Smooth muscle cell (in vitro differentiated cells): Measurements from ENCODE around the gene NME3. TPM values are rescaled to one million over a fixed set of nuclear protein-coding genes. Genes with fewer than 3 reads are reported as not detected.

Source experiments
- DNase-seq: peaks from one replicate; lab custom pipeline; 2025; ENCODE audit not compliant: unreplicated experiment; lab: John Stamatoyannopoulos, UW
- H2AFZ ChIP-seq: fragments of 200-600 bp; sonication (generic); 2 replicates; pipeline ENCODE4 v1.6.0; 2016; ENCODE audit warnings: antibody characterized with exemption, low read depth, mild to moderate bottlenecking
- H3F3A ChIP-seq: fragments of 200-600 bp; sonication (generic); 2 replicates; pipeline ENCODE4 v1.6.0; 2017; ENCODE audit warnings: antibody characterized with exemption, low read depth
- H3K27ac ChIP-seq: fragments of 200-600 bp; sonication (generic); 2 replicates; pipeline ENCODE4 v1.5.1; 2016; ENCODE audit warnings: low read depth, mild to moderate bottlenecking
- H3K27me3 ChIP-seq: fragments of 200-600 bp; sonication (generic); 2 replicates; pipeline ENCODE4 v1.6.1; 2016; ENCODE audit warnings: low read depth, mild to moderate bottlenecking
- H3K36me3 ChIP-seq: fragments of 200-600 bp; sonication (generic); 2 replicates; pipeline ENCODE4 v1.5.1; 2016; ENCODE audit warnings: low read depth
- H3K4me1 ChIP-seq: fragments of 200-600 bp; sonication (generic); 2 replicates; pipeline ENCODE4 v1.5.1; 2016; ENCODE audit warnings: low read depth
- H3K4me2 ChIP-seq: fragments of 200-600 bp; sonication (generic); 2 replicates; pipeline ENCODE4 v1.6.0; 2016; ENCODE audit warnings: mild to moderate bottlenecking
- H3K4me3 ChIP-seq: fragments of 200-600 bp; sonication (generic); 2 replicates; pipeline ENCODE4 v1.5.1; 2016; ENCODE audit warnings: mild to moderate bottlenecking
- H3K79me2 ChIP-seq: fragments of 200-600 bp; sonication (generic); 2 replicates; pipeline ENCODE4 v1.6.0; 2016; ENCODE audit warnings: low read depth, mild to moderate bottlenecking
- H3K9ac ChIP-seq: fragments of 200-600 bp; sonication (generic); 2 replicates; pipeline ENCODE4 v1.6.0; 2016; ENCODE audit warnings: low read depth
- H3K9me3 ChIP-seq: fragments of 200-600 bp; sonication (generic); replicated peaks from 2 replicates; pipeline ENCODE4 v1.5.1; 2016; ENCODE audit warnings: low read depth
- H4K20me1 ChIP-seq: fragments of 200-600 bp; sonication (generic); 2 replicates; pipeline ENCODE4 v1.6.0; 2016; ENCODE audit warnings: low read depth
- WGBS: methylation state at CpG from one replicate; pipeline ENCODE4 v1.1.7; 2016; ENCODE audit warnings: low lambda C conversion rate; 5-methylcytosine and 5-hydroxymethylcytosine counted together
- polyA plus RNA-seq: library from polyadenylated mRNA; unstranded; fragments of >200 nt; fragmentation: Nextera tagmentation; extraction: Ambion mirVana; gene quantifications from 2 replicates; pipeline ENCODE4 v1.2.1, GENCODE V29; 2016
- total RNA-seq: library from RNA; depleted of rRNA; stranded (reverse); fragments of >200 nt; gene quantifications from 2 replicates; pipeline ENCODE4 v1.2.3, GENCODE V29; 2014
- TF ChIP-seq, protein P1 (sequence below): fragments of 200-600 bp; sonication (generic); IDR thresholded peaks from 2 replicates; pipeline ENCODE4 v1.5.1; 2017; ENCODE audit warnings: borderline replicate concordance, mild to moderate bottlenecking, antibody characterized with exemption; ENCODE audit not compliant: insufficient read depth, poor library complexity, severe bottlenecking

NME3 gene
- total and polyA plus RNA-seq, 2 experiments from 2014 or later = 56.7 to 85.4 TPM

DNA sequence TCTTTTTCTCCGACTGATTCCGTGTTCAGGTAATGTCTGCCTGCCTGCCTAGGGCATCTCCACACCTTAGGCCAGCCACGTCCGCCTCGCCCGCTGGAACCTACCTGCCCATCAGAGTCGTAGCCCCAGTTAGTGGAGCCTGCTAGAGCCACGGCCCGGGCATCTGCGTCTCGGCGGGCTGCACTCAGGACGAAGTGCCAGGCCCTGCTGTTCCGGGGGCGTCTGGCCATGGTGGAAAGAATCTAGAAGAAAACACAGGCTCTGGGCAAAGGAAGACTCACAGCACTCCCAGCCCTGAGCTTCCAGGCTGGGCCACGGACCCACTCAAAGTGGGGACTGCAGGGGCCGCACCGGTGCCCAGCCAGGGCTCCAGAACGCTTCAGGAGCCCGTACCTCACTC is 9.9 kb upstream of the NME3 start:
- H4K20me1 ChIP-seq = peaks cover 43% of the 10 kb centered on the region
- WGBS = 84% methylated on average over 20 of the region's 20 CpGs
- no peak overlapping the region for H3K27ac ChIP-seq
- H3K4me2 ChIP-seq = peak overlapping the region; percentile 99
- H3K27me3 ChIP-seq = no peaks in the 10 kb centered on the region
- H3K79me2 ChIP-seq = peaks cover 32% of the 10 kb centered on the region
- H2AFZ ChIP-seq = no peak overlapping the region
- no peak for DNase-seq
- no peaks in the 10 kb centered on the region for H3K36me3 ChIP-seq
- no peak overlapping the region for H3K9ac ChIP-seq
- H3K9me3 ChIP-seq = no peaks in the 10 kb centered on the region
- H3F3A ChIP-seq = peaks cover 7% of the 10 kb centered on the region
- TF ChIP-seq, protein P1, sequence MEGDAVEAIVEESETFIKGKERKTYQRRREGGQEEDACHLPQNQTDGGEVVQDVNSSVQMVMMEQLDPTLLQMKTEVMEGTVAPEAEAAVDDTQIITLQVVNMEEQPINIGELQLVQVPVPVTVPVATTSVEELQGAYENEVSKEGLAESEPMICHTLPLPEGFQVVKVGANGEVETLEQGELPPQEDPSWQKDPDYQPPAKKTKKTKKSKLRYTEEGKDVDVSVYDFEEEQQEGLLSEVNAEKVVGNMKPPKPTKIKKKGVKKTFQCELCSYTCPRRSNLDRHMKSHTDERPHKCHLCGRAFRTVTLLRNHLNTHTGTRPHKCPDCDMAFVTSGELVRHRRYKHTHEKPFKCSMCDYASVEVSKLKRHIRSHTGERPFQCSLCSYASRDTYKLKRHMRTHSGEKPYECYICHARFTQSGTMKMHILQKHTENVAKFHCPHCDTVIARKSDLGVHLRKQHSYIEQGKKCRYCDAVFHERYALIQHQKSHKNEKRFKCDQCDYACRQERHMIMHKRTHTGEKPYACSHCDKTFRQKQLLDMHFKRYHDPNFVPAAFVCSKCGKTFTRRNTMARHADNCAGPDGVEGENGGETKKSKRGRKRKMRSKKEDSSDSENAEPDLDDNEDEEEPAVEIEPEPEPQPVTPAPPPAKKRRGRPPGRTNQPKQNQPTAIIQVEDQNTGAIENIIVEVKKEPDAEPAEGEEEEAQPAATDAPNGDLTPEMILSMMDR = no peak
- peaks cover 4% of the 10 kb centered on the region for H3K4me1 ChIP-seq
- peak overlapping the region; percentile 92 for H3K4me3 ChIP-seq

DNA sequence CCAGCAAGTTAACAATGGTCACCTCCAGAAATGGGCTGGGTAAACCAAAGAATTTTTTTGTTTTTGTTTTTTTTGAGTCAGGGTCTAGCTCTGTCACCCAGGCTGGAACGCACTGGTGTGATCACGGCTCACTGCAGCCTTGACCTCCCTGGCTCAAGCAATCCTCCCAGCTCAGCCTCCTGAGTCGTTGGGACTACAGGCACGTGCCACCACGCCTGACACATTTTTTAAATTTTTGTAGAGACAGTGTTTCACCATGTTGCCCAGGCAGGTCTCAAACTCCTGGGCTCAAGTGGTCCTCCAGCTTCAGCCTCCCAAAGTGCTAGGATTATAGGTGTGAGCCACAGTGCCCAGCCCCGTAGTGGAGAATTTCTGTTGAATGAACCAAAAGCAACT is 9.3 kb upstream of the NME3 start:
- H3K9me3 ChIP-seq = no peaks in the 10 kb centered on the region
- peaks cover 7% of the 10 kb centered on the region for H3F3A ChIP-seq
- TF ChIP-seq, protein P1 = no peak
- H3K4me1 ChIP-seq = peaks cover 4% of the 10 kb centered on the region
- no peak overlapping the region for H3K4me3 ChIP-seq
- no peaks in the 10 kb centered on the region for H3K27me3 ChIP-seq
- no peak overlapping the region for H2AFZ ChIP-seq
- H3K9ac ChIP-seq = no peak overlapping the region
- peak overlapping the region; percentile 99 for H3K4me2 ChIP-seq
- H3K36me3 ChIP-seq = no peaks in the 10 kb centered on the region
- no peak for DNase-seq
- peaks cover 28% of the 10 kb centered on the region for H3K79me2 ChIP-seq
- peaks cover 38% of the 10 kb centered on the region for H4K20me1 ChIP-seq
- 94% methylated on average over 6 of the region's 6 CpGs for WGBS
- H3K27ac ChIP-seq = no peak overlapping the region

DNA sequence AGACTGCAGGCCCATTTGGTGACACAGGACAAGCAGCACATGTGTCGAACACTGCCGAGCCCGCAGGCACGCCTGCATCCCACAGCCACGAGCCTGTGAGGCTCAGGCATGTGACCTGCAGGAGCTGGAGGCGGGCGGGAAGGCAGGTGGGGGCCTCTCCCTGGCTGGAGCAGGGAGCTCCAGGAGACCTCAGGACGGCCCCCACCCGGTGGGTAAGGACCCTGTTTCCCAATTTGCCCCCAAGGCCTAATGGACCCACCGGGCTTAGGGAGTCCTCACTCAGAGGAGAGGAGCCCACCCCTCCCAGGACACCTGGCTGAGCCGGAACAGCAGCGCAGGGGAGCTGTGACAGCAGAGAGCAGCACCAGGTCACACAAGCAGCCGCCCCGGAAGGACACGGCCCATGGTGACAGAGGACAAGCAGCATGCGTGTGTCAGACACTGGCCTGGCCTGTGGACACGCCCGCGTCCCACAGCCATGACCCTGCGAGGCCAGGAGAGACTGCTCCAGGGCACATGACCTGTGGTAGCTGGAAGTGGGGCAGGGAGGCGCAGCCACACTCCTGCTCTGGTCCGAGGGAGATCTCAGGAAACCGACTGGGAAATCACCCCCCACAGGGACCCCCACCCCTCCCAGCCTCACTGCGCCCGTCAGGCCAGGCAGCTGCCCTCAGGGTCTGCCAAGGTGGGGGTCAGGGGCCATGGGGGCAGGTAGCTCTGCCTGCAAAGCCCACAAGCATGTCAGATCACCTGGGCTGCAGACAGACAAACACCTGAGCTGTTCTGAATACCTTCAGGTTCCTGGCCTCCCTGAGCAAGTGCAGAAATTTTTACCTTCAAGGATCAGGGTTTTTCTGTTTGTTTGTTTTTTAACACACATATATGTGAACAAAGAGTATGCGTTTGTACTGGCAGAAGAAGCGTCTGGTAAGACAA is 8.7 kb upstream of the NME3 start:
- H3K79me2 ChIP-seq = peaks cover 24% of the 10 kb centered on the region
- H3K9ac ChIP-seq = no peak overlapping the region
- TF ChIP-seq, protein P1 = no peak
- H3K27me3 ChIP-seq = no peaks in the 10 kb centered on the region
- no peaks in the 10 kb centered on the region for H3K9me3 ChIP-seq
- no peaks in the 10 kb centered on the region for H3K36me3 ChIP-seq
- WGBS = 92% methylated on average over 27 of the region's 27 CpGs
- no peak for DNase-seq
- H3K4me2 ChIP-seq = no peak overlapping the region
- H4K20me1 ChIP-seq = peaks cover 31% of the 10 kb centered on the region
- H3F3A ChIP-seq = peaks cover 7% of the 10 kb centered on the region
- no peak overlapping the region for H3K27ac ChIP-seq
- H3K4me1 ChIP-seq = peaks cover 4% of the 10 kb centered on the region
- H2AFZ ChIP-seq = no peak overlapping the region
- H3K4me3 ChIP-seq = no peak overlapping the region
